HEK293 (cell line): ENCODE results near the gene RNF11.

Experiments used
- CTCF ChIP-seq: fragments of 450-650 bp; formaldehyde crosslinking; IDR thresholded peaks from 2 replicates; pipeline ENCODE4 v1.5.1; 2016; ENCODE audit warnings: missing biosample characterization, missing genetic modification characterization
- KLF7 ChIP-seq: fragments of 450-650 bp; formaldehyde crosslinking; IDR thresholded peaks from 2 replicates; pipeline ENCODE4 v1.5.1; 2016; ENCODE audit warnings: missing biosample characterization, missing genetic modification characterization, borderline replicate concordance
- TSHZ1 ChIP-seq: fragments of 450-650 bp; formaldehyde crosslinking; IDR thresholded peaks from 2 replicates; pipeline ENCODE4 v1.5.1; 2016; ENCODE audit warnings: missing biosample characterization, missing genetic modification characterization, borderline replicate concordance
- ZNF24 ChIP-seq: fragments of 450-650 bp; formaldehyde crosslinking; IDR thresholded peaks from 2 replicates; pipeline ENCODE4 v1.5.1; 2016; ENCODE audit warnings: missing biosample characterization, missing genetic modification characterization
- ZNF639 ChIP-seq: fragments of 450-650 bp; formaldehyde crosslinking; IDR thresholded peaks from 2 replicates; pipeline ENCODE4 v1.5.1; 2016; ENCODE audit warnings: missing biosample characterization, missing genetic modification characterization

GRCh38 chr1:51189421-51190073 is 46.5 kb upstream of the RNF11 start:
- TF ChIP-seq ZNF24 (tag by site-specific recombination) (no peak), ZNF639 (tag by site-specific recombination) (no peak), KLF7 (tag by site-specific recombination) (no peak), TSHZ1 (tag by site-specific recombination) (no peak), CTCF (peak; percentile 18; the same call in 1 of the 2 replicates)
